Astrocyte (in vitro differentiated cells and primary cell): ENCODE results near the gene GNG2. TPM values are rescaled to one million over a fixed set of nuclear protein-coding genes. Genes with fewer than 3 reads are reported as not detected.

ENCODE experiments used
- DNase-seq: peaks from one replicate; pipeline ENCODE4 v3.0.0-alpha.2; 2010; ENCODE audit warnings: low read depth
- FAIRE-seq: peaks from 2 replicates; lab custom pipeline; 2011; peaks lifted over from hg19 to GRCh38; lab: Jason Lieb, UNC
- H2AFZ ChIP-seq: 2 replicates; pipeline ENCODE4 v1.6.0; 2012; ENCODE audit warnings: low read depth, low read length, inconsistent platforms
- H3K27ac ChIP-seq: 2 replicates; pipeline ENCODE4 v1.5.1; 2011; ENCODE audit warnings: low read depth, low read length, inconsistent platforms
- H3K27me3 ChIP-seq: 2 replicates; pipeline ENCODE4 v1.6.0; 2011; ENCODE audit warnings: low read length, inconsistent platforms; ENCODE audit not compliant: insufficient read depth
- H3K36me3 ChIP-seq: 2 replicates; pipeline ENCODE4 v1.5.1; 2011; ENCODE audit warnings: low read length, inconsistent platforms; ENCODE audit not compliant: insufficient read depth
- H3K4me1 ChIP-seq: 2 replicates; pipeline ENCODE4 v1.5.1; 2011; ENCODE audit warnings: low read length, inconsistent platforms; ENCODE audit not compliant: insufficient read depth
- H3K4me2 ChIP-seq: 2 replicates; pipeline ENCODE4 v1.6.0; 2012; ENCODE audit warnings: low read length, inconsistent platforms
- H3K4me3 ChIP-seq: 2 replicates; pipeline ENCODE4 v1.5.1; 2011; ENCODE audit warnings: low read depth, mild to moderate bottlenecking, low read length, inconsistent platforms; ENCODE audit not compliant: insufficient read depth
- H3K79me2 ChIP-seq: 2 replicates; pipeline ENCODE4 v1.6.0; 2012; ENCODE audit warnings: mild to moderate bottlenecking, low read length, inconsistent platforms; ENCODE audit not compliant: insufficient read depth
- H3K9ac ChIP-seq: 2 replicates; pipeline ENCODE4 v1.6.0; 2012; ENCODE audit warnings: mild to moderate bottlenecking, low read length, inconsistent platforms
- H3K9me3 ChIP-seq: 2 replicates; pipeline ENCODE4 v1.5.1; 2012; ENCODE audit warnings: low read depth, mild to moderate bottlenecking, low read length, inconsistent platforms; ENCODE audit not compliant: insufficient read depth
- H4K20me1 ChIP-seq: 2 replicates; pipeline ENCODE4 v1.6.0; 2012; ENCODE audit warnings: low read length, inconsistent platforms; ENCODE audit not compliant: insufficient read depth
- H3K27ac Mint-ChIP-seq: one replicate; pipeline ENCODE4 v1.8.0; 2021; ENCODE audit warnings: mild to moderate bottlenecking, mixed read lengths; ENCODE audit not compliant: unreplicated experiment
- H3K27me3 Mint-ChIP-seq: one replicate; pipeline ENCODE4 v1.8.0; 2021; ENCODE audit warnings: low read depth, mixed read lengths; ENCODE audit not compliant: unreplicated experiment
- H3K36me3 Mint-ChIP-seq: one replicate; pipeline ENCODE4 v1.8.0; 2021; ENCODE audit warnings: low read depth, mixed read lengths; ENCODE audit not compliant: unreplicated experiment
- H3K4me1 Mint-ChIP-seq: one replicate; pipeline ENCODE4 v1.8.0; 2021; ENCODE audit warnings: low read depth, mixed read lengths; ENCODE audit not compliant: unreplicated experiment
- H3K4me3 Mint-ChIP-seq: one replicate; pipeline ENCODE4 v1.8.0; 2021; ENCODE audit warnings: mild to moderate bottlenecking, moderate library complexity, mixed read lengths; ENCODE audit not compliant: unreplicated experiment
- H3K9me3 Mint-ChIP-seq: one replicate; pipeline ENCODE4 v1.8.0; 2021; ENCODE audit warnings: mild to moderate bottlenecking, mixed read lengths; ENCODE audit not compliant: unreplicated experiment
- EZH2 ChIP-seq: IDR thresholded peaks from 2 replicates; pipeline ENCODE4 v1.6.1; 2012; ENCODE audit warnings: mild to moderate bottlenecking, low read length, inconsistent platforms; ENCODE audit not compliant: insufficient read depth
- total RNA-seq: library from RNA; stranded (reverse); gene quantifications from 2 replicates; pipeline ENCODE4 v1.2.1, GENCODE V29; 2021
- TF ChIP-seq, protein P1 (sequence below): IDR thresholded peaks from 2 replicates; pipeline ENCODE4 v1.5.1; 2011; ENCODE audit warnings: low read depth, mild to moderate bottlenecking, inconsistent platforms, low read length, moderate library complexity; ENCODE audit not compliant: insufficient read depth

The GNG2 gene
- total RNA-seq, 1 donor from 2014 or later, result 7.3 TPM

DNA sequence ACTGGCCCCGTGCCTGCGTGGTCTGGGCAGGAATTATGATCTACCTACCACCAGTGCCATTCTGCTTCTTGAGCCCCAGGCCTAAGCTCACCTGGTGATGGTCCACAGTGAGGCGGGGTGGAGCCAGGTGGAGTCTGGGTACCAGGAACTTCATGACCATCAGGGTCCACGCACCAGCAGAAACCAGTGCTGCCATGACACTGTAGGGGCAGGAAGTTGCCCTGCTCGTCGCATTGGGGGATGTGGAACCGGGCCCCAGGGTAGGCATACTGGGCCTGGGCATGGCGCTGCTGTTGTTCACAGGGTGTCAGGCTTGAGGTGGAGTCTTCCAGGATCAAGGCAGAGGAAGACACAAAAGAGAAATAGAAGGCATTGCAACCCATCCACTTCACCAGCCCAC lies 158.6 kb downstream of the GNG2 start:
- Histone ChIP-seq H3K27ac (no peak overlapping the region), H4K20me1 (no peaks in the 10 kb centered on the region), H3K4me3 (no peak overlapping the region), H3K4me2 (no peak overlapping the region), H3K9ac (no peak overlapping the region), H3K36me3 (peaks cover 9% of the 10 kb centered on the region), H3K4me1 (peaks cover 20% of the 10 kb centered on the region), H3K27me3 (no peaks in the 10 kb centered on the region), H3K79me2 (no peaks in the 10 kb centered on the region), H2AFZ (no peak overlapping the region), H3K9me3 (no peaks in the 10 kb centered on the region)
- Mint-ChIP-seq H3K4me1 (peaks cover 10% of the 10 kb centered on the region), H3K27me3 (peaks cover 5% of the 10 kb centered on the region), H3K4me3 (no peak overlapping the region), H3K9me3 (peaks cover 5% of the 10 kb centered on the region), H3K27ac (no peak overlapping the region), H3K36me3 (peaks cover 2% of the 10 kb centered on the region)
- TF ChIP-seq, protein P1, sequence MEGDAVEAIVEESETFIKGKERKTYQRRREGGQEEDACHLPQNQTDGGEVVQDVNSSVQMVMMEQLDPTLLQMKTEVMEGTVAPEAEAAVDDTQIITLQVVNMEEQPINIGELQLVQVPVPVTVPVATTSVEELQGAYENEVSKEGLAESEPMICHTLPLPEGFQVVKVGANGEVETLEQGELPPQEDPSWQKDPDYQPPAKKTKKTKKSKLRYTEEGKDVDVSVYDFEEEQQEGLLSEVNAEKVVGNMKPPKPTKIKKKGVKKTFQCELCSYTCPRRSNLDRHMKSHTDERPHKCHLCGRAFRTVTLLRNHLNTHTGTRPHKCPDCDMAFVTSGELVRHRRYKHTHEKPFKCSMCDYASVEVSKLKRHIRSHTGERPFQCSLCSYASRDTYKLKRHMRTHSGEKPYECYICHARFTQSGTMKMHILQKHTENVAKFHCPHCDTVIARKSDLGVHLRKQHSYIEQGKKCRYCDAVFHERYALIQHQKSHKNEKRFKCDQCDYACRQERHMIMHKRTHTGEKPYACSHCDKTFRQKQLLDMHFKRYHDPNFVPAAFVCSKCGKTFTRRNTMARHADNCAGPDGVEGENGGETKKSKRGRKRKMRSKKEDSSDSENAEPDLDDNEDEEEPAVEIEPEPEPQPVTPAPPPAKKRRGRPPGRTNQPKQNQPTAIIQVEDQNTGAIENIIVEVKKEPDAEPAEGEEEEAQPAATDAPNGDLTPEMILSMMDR, result no peak
- no peak for TF ChIP-seq EZH2
- FAIRE-seq, result no peak
- no peak for DNase-seq

Other genes starting within 250 kb of the GNG2 start
- 492 and 498 TPM in 2 replicates for gene FRMD6, start 208.7 kb upstream of the GNG2 start, total RNA-seq
- 213 and 224 TPM in 2 replicates for gene RTRAF, start 128.9 kb downstream of the GNG2 start, total RNA-seq
- 11.4 and 22.3 TPM in 2 replicates for gene NID2, start 208.4 kb downstream of the GNG2 start, total RNA-seq